GM12878 (cell line): Measurements from ENCODE around the gene TMEM259. TPM values are rescaled to one million over a fixed set of nuclear protein-coding genes. Genes with fewer than 3 reads are reported as not detected.

Source experiments
- ATAC-seq: fragments of 200-7000 bp; cut with Tn5 transposase; 3 replicates; pipeline ENCODE4 v1.9.1; 2020; ENCODE audit warnings: mild to moderate bottlenecking, moderate library complexity
- BruUV-seq: library from RNA; stranded (reverse); fragments of 400-500 nt; replicated peaks from 2 replicates; lab custom pipeline; 2021; lab: Mats Ljungman, UMichigan
- CTCF ChIA-PET: fragments of 300-600 bp; sonication (Branson Sonifier 250); formaldehyde crosslinking; extraction: SDS; loops from one replicate; lab custom pipeline; 2021; ENCODE audit warnings: inconsistent platforms; lab: Yijun Ruan, JAX
- POLR2A ChIA-PET: fragments of 350-600 bp; formaldehyde crosslinking; extraction: SDS; loops from one replicate; lab custom pipeline; 2021; ENCODE audit warnings: inconsistent platforms; lab: Charles Lee
- RAD21 ChIA-PET: fragments of 300-600 bp; sonication (Branson Sonifier 250); formaldehyde crosslinking; loops from one replicate; lab custom pipeline; 2023; ENCODE audit warnings: antibody characterized with exemption; ENCODE audit not compliant: unreplicated experiment; lab: Charles Lee
- SMC1A ChIA-PET: fragments of 300-600 bp; sonication (Branson Sonifier 250); formaldehyde crosslinking; loops from one replicate; lab custom pipeline; 2023; ENCODE audit not compliant: unreplicated experiment, uncharacterized antibody; lab: Charles Lee
- DNase-seq: peaks from one replicate; pipeline ENCODE4 v3.0.0-alpha.2; 2011; ENCODE audit warnings: low read depth, low spot score
- FAIRE-seq: peaks from 3 replicates; lab custom pipeline; 2011; peaks lifted over from hg19 to GRCh38; lab: Jason Lieb, UNC
- H2AFZ ChIP-seq: 2 replicates; pipeline ENCODE4 v1.6.0; 2011; ENCODE audit warnings: low read depth, low read length, control low read depth; ENCODE audit not compliant: control insufficient read depth
- H3K27ac ChIP-seq: 2 replicates; pipeline ENCODE4 v1.5.1; 2011; ENCODE audit warnings: control low read depth; ENCODE audit not compliant: control insufficient read depth, insufficient read depth
- H3K27me3 ChIP-seq, 2 experiments: replicated peaks in 1 of 2; 2 replicates each; pipeline versions ENCODE4 v1.6.0 to v1.6.1; 2011; ENCODE audit warnings: low read length in 1 of 2; ENCODE audit not compliant: control insufficient read depth in 2 of 2, insufficient read depth in 2 of 2
- H3K36me3 ChIP-seq, 2 experiments: 2 replicates each; pipeline ENCODE4 v1.5.1; 2011; ENCODE audit warnings: low read length in 1 of 2; ENCODE audit not compliant: control insufficient read depth in 2 of 2, insufficient read depth in 2 of 2
- H3K4me1 ChIP-seq: 2 replicates; pipeline ENCODE4 v1.6.1; 2011; ENCODE audit warnings: mild to moderate bottlenecking, low read length, moderate library complexity, mixed read lengths; ENCODE audit not compliant: control insufficient read depth, insufficient read depth
- H3K4me2 ChIP-seq: 2 replicates; pipeline ENCODE4 v1.6.0; 2011; ENCODE audit warnings: control low read depth; ENCODE audit not compliant: control insufficient read depth, insufficient read depth
- H3K4me3 ChIP-seq: fragments of 200-600 bp; sonication (generic); 2 replicates; pipeline ENCODE4 v1.5.1; 2016
- H3K79me2 ChIP-seq: 2 replicates; pipeline ENCODE4 v1.6.0; 2011; ENCODE audit warnings: low read length; ENCODE audit not compliant: control insufficient read depth, insufficient read depth
- H3K9ac ChIP-seq: 2 replicates; pipeline ENCODE4 v1.8.0; 2011; ENCODE audit warnings: low read length, control low read depth, mixed read lengths; ENCODE audit not compliant: control insufficient read depth, insufficient read depth
- H3K9me3 ChIP-seq: replicated peaks from 3 replicates; pipeline ENCODE4 v1.5.1; 2011; ENCODE audit warnings: mild to moderate bottlenecking, low read length; ENCODE audit not compliant: control insufficient read depth, insufficient read depth
- H4K20me1 ChIP-seq: 2 replicates; pipeline ENCODE4 v1.6.0; 2011; ENCODE audit not compliant: control insufficient read depth, insufficient read depth
- KAT2A ChIP-seq: conservative IDR thresholded peaks from 2 replicates; pipeline ENCODE4 v1.6.1; 2011; ENCODE audit warnings: low read depth, low read length; ENCODE audit not compliant: control insufficient read depth
- NR2C1 ChIP-seq: fragments of 450-650 bp; IDR thresholded peaks from 2 replicates; pipeline ENCODE4 v1.6.1; 2017; ENCODE audit warnings: antibody characterized with exemption, mild to moderate bottlenecking, moderate library complexity
- NR2F1 ChIP-seq: fragments of 450-650 bp; conservative IDR thresholded peaks from 2 replicates; pipeline ENCODE4 v1.6.1; 2017; ENCODE audit warnings: mild to moderate bottlenecking
- PAX5 ChIP-seq: IDR thresholded peaks from 2 replicates; pipeline ENCODE4 v1.6.1; 2011; ENCODE audit warnings: low read depth, low read length, borderline replicate concordance
- RAD51 ChIP-seq: fragments of 450-650 bp; IDR thresholded peaks from 2 replicates; pipeline ENCODE4 v1.6.1; 2016; ENCODE audit warnings: moderate library complexity, mild to moderate bottlenecking, inconsistent platforms
- SMARCA5 ChIP-seq: fragments of 450-650 bp; IDR thresholded peaks from 2 replicates; pipeline ENCODE4 v1.6.1; 2017; ENCODE audit warnings: mild to moderate bottlenecking
- WGBS: methylation state at CpG from one replicate; pipeline ENCODE4 v1.1.6; 2016; ENCODE audit warnings: low lambda C conversion rate; ENCODE audit not compliant: insufficient replicate concordance, insufficient coverage; ENCODE audit errors: missing lambda C conversion rate; 5-methylcytosine and 5-hydroxymethylcytosine counted together
- in situ Hi-C: fragments of 300-500 bp; cut with MboI; formaldehyde crosslinking; loops from 9 replicates; pipeline ENCODE4 v1.14.3; 2018; ENCODE audit warnings: mixed read lengths
- intact Hi-C: fragments of 100-400 bp; cut with micrococcal nuclease; formaldehyde crosslinking; loops from one replicate; pipeline ENCODE4 v1.14.2; 2022; ENCODE audit not compliant: unreplicated experiment
- polyA plus RNA-seq, 11 experiments: library from polyadenylated mRNA; depleted of rRNA in 4 of 11; unstranded in 6 of 11; stranded (reverse) in 5 of 11; fragments of >200 nt; fragmentation: Nextera tagmentation in 4 of 11; fragmentation: Illumina TruSeq in 1 of 11; extraction: Ambion mirVana in 4 of 11; extraction: Trizol in 1 of 11; gene quantifications; 1 replicate in 1 of 11; 2 replicates in 10 of 11; pipeline versions ENCODE4 v1.2.1 to v1.2.3, GENCODE V29; 2011 to 2016; ENCODE audit warnings: inconsistent platforms in 2 of 11, missing spikeins in 2 of 11, low read depth in 1 of 11
- total RNA-seq, 4 experiments: library from RNA; depleted of rRNA in 3 of 4; stranded (reverse); fragments of >200 nt in 3 of 4; fragmentation: Illumina TruSeq in 1 of 4; extraction: Trizol in 1 of 4; gene quantifications; 2 replicates each; pipeline versions ENCODE4 v1.2.1 to v1.2.3, GENCODE V29; 2013 to 2021

The TMEM259 gene
- total and polyA plus RNA-seq, 10 of the 15 experiments (the other 5 are each of a cell fraction or from before 2014, with no cell fraction given) = 0.43 to 184 (median 62.0) TPM

GRCh38 chr19:1053176-1054101 is 32.5 kb upstream of the TMEM259 start:
- Histone ChIP-seq H3K4me3 (no peak overlapping the region), H3K79me2 (no peaks in the 10 kb centered on the region), H2AFZ (no peak overlapping the region), H4K20me1 (no peaks in the 10 kb centered on the region), H3K27ac (no peak overlapping the region), H3K9me3 (no peaks in the 10 kb centered on the region), H3K4me2 (no peak overlapping the region), H3K36me3 (no peaks in the 10 kb centered on the region; a peak in 1 of 4 replicates), H3K9ac (no peak overlapping the region), H3K4me1 (no peaks in the 10 kb centered on the region), H3K27me3 (no peaks in the 10 kb centered on the region)
- in situ Hi-C loops (no loop called here), intact Hi-C loops (no loop called here)
- 0 out of 3 replicates have a peak, but pooled peaks have one; percentile 13 for ATAC-seq
- ChIA-PET SMC1A (interaction anchor here (0.7 kb wide), 1 partner anchor 8 kb away, joined by 3 read pairs; no protein-coding TSS in a partner anchor), POLR2A (no interaction called here), RAD21 (no interaction called here), CTCF (interaction anchor here (0.6 kb wide), 1 partner anchor 28 kb away, joined by 3 read pairs; no protein-coding TSS in a partner anchor)
- DNase-seq = no peak
- WGBS = 81% methylated on average over 31 of the region's 31 CpGs
- FAIRE-seq = no peak
- TF ChIP-seq KAT2A (no peak), NR2C1 (no peak), PAX5 (no peak), NR2F1 (peak; percentile 46; the same call in 1 of the 2 replicates), SMARCA5 (no peak), RAD51 (no peak)
- no TSS peak for BruUV-seq
